GM12878 (cell line): ENCODE measurements around the gene NFYA. TPM values are rescaled to one million over a fixed set of nuclear protein-coding genes. Genes with fewer than 3 reads are reported as not detected.

Source experiments
- ATAC-seq: fragments of 200-7000 bp; cut with Tn5 transposase; 3 replicates; pipeline ENCODE4 v1.9.1; 2020; ENCODE audit warnings: mild to moderate bottlenecking, moderate library complexity
- BruUV-seq: library from RNA; stranded (reverse); fragments of 400-500 nt; replicated peaks from 2 replicates; lab custom pipeline; 2021; lab: Mats Ljungman, UMichigan
- CTCF ChIA-PET: fragments of 300-600 bp; sonication (Branson Sonifier 250); formaldehyde crosslinking; extraction: SDS; loops from one replicate; lab custom pipeline; 2021; ENCODE audit warnings: inconsistent platforms; lab: Yijun Ruan, JAX
- POLR2A ChIA-PET: fragments of 350-600 bp; formaldehyde crosslinking; extraction: SDS; loops from one replicate; lab custom pipeline; 2021; ENCODE audit warnings: inconsistent platforms; lab: Charles Lee
- RAD21 ChIA-PET: fragments of 300-600 bp; sonication (Branson Sonifier 250); formaldehyde crosslinking; loops from one replicate; lab custom pipeline; 2023; ENCODE audit warnings: antibody characterized with exemption; ENCODE audit not compliant: unreplicated experiment; lab: Charles Lee
- SMC1A ChIA-PET: fragments of 300-600 bp; sonication (Branson Sonifier 250); formaldehyde crosslinking; loops from one replicate; lab custom pipeline; 2023; ENCODE audit not compliant: unreplicated experiment, uncharacterized antibody; lab: Charles Lee
- DNase-seq: peaks from one replicate; pipeline ENCODE4 v3.0.0-alpha.2; 2011; ENCODE audit warnings: low read depth, low spot score
- FAIRE-seq: peaks from 3 replicates; lab custom pipeline; 2011; peaks lifted over from hg19 to GRCh38; lab: Jason Lieb, UNC
- H2AFZ ChIP-seq: 2 replicates; pipeline ENCODE4 v1.6.0; 2011; ENCODE audit warnings: low read depth, low read length, control low read depth; ENCODE audit not compliant: control insufficient read depth
- H3K27ac ChIP-seq: 2 replicates; pipeline ENCODE4 v1.5.1; 2011; ENCODE audit warnings: control low read depth; ENCODE audit not compliant: control insufficient read depth, insufficient read depth
- H3K27me3 ChIP-seq, 2 experiments: replicated peaks in 1 of 2; 2 replicates each; pipeline versions ENCODE4 v1.6.0 to v1.6.1; 2011; ENCODE audit warnings: low read length in 1 of 2; ENCODE audit not compliant: control insufficient read depth in 2 of 2, insufficient read depth in 2 of 2
- H3K36me3 ChIP-seq, 2 experiments: 2 replicates each; pipeline ENCODE4 v1.5.1; 2011; ENCODE audit warnings: low read length in 1 of 2; ENCODE audit not compliant: control insufficient read depth in 2 of 2, insufficient read depth in 2 of 2
- H3K4me1 ChIP-seq: 2 replicates; pipeline ENCODE4 v1.6.1; 2011; ENCODE audit warnings: mild to moderate bottlenecking, low read length, moderate library complexity, mixed read lengths; ENCODE audit not compliant: control insufficient read depth, insufficient read depth
- H3K4me2 ChIP-seq: 2 replicates; pipeline ENCODE4 v1.6.0; 2011; ENCODE audit warnings: control low read depth; ENCODE audit not compliant: control insufficient read depth, insufficient read depth
- H3K4me3 ChIP-seq: fragments of 200-600 bp; sonication (generic); 2 replicates; pipeline ENCODE4 v1.5.1; 2016
- H3K79me2 ChIP-seq: 2 replicates; pipeline ENCODE4 v1.6.0; 2011; ENCODE audit warnings: low read length; ENCODE audit not compliant: control insufficient read depth, insufficient read depth
- H3K9ac ChIP-seq: 2 replicates; pipeline ENCODE4 v1.8.0; 2011; ENCODE audit warnings: low read length, control low read depth, mixed read lengths; ENCODE audit not compliant: control insufficient read depth, insufficient read depth
- H3K9me3 ChIP-seq: replicated peaks from 3 replicates; pipeline ENCODE4 v1.5.1; 2011; ENCODE audit warnings: mild to moderate bottlenecking, low read length; ENCODE audit not compliant: control insufficient read depth, insufficient read depth
- H4K20me1 ChIP-seq: 2 replicates; pipeline ENCODE4 v1.6.0; 2011; ENCODE audit not compliant: control insufficient read depth, insufficient read depth
- CBX3 ChIP-seq: fragments of 200-600 bp; sonication (generic); IDR thresholded peaks from 2 replicates; pipeline ENCODE4 v1.6.1; 2016; ENCODE audit warnings: low read depth, borderline replicate concordance
- CREB1 ChIP-seq: IDR thresholded peaks from 2 replicates; pipeline ENCODE4 v1.6.1; 2012; ENCODE audit warnings: low read depth, mild to moderate bottlenecking, inconsistent platforms
- CUX1 ChIP-seq: IDR thresholded peaks from 2 replicates; pipeline ENCODE4 v1.6.1; 2012; ENCODE audit warnings: improper control_type of control experiment, low read depth, low read length; ENCODE audit not compliant: insufficient replicate concordance
- KAT2A ChIP-seq: conservative IDR thresholded peaks from 2 replicates; pipeline ENCODE4 v1.6.1; 2011; ENCODE audit warnings: low read depth, low read length; ENCODE audit not compliant: control insufficient read depth
- MTA3 ChIP-seq: IDR thresholded peaks from 2 replicates; pipeline ENCODE4 v1.6.1; 2012; ENCODE audit warnings: low read length, inconsistent platforms, borderline replicate concordance
- NFYA ChIP-seq: IDR thresholded peaks from 2 replicates; pipeline ENCODE4 v1.6.1; 2011; ENCODE audit warnings: low read depth, mild to moderate bottlenecking, low read length, improper control_type of control experiment, borderline replicate concordance
- NKRF ChIP-seq: fragments of 450-650 bp; conservative IDR thresholded peaks from 2 replicates; pipeline ENCODE4 v1.6.1; 2017; ENCODE audit warnings: mild to moderate bottlenecking, moderate library complexity
- POLR2AphosphoS5 ChIP-seq: IDR thresholded peaks from 2 replicates; pipeline ENCODE4 v1.6.1; 2011; ENCODE audit warnings: mild to moderate bottlenecking, low read length, inconsistent platforms
- SPI1 ChIP-seq: IDR thresholded peaks from 2 replicates; pipeline ENCODE4 v1.6.1; 2011; ENCODE audit warnings: low read depth, mild to moderate bottlenecking, low read length, moderate library complexity, borderline replicate concordance; ENCODE audit not compliant: insufficient read depth
- SRF ChIP-seq, 2 experiments: IDR thresholded peaks; 2 replicates each; pipeline ENCODE4 v1.6.1; 2011; ENCODE audit warnings: low read depth in 2 of 2, low read length in 2 of 2, mild to moderate bottlenecking in 1 of 2, moderate library complexity in 1 of 2
- STAT1 ChIP-seq: fragments of 450-650 bp; conservative IDR thresholded peaks from 2 replicates; pipeline ENCODE4 v1.6.1; 2014; ENCODE audit warnings: antibody characterized with exemption, mild to moderate bottlenecking
- SUPT20H ChIP-seq: IDR thresholded peaks from 2 replicates; pipeline ENCODE4 v1.6.1; 2011; ENCODE audit warnings: low read depth, mild to moderate bottlenecking, low read length, moderate library complexity, borderline replicate concordance; ENCODE audit not compliant: control insufficient read depth
- ZBTB11 ChIP-seq: fragments of 450-650 bp; formaldehyde crosslinking; IDR thresholded peaks from 2 replicates; pipeline ENCODE4 v1.5.0; 2022; ENCODE audit warnings: mild to moderate bottlenecking, missing genetic modification characterization
- ZNF622 ChIP-seq: fragments of 450-650 bp; IDR thresholded peaks from 2 replicates; pipeline ENCODE4 v1.6.1; 2017; ENCODE audit warnings: mild to moderate bottlenecking, inconsistent platforms
- WGBS: methylation state at CpG from one replicate; pipeline ENCODE4 v1.1.6; 2016; ENCODE audit warnings: low lambda C conversion rate; ENCODE audit not compliant: insufficient replicate concordance, insufficient coverage; ENCODE audit errors: missing lambda C conversion rate; 5-methylcytosine and 5-hydroxymethylcytosine counted together
- in situ Hi-C: fragments of 300-500 bp; cut with MboI; formaldehyde crosslinking; loops from 9 replicates; pipeline ENCODE4 v1.14.3; 2018; ENCODE audit warnings: mixed read lengths
- intact Hi-C: fragments of 100-400 bp; cut with micrococcal nuclease; formaldehyde crosslinking; loops from one replicate; pipeline ENCODE4 v1.14.2; 2022; ENCODE audit not compliant: unreplicated experiment
- polyA plus RNA-seq, 11 experiments: library from polyadenylated mRNA; depleted of rRNA in 4 of 11; unstranded in 6 of 11; stranded (reverse) in 5 of 11; fragments of >200 nt; fragmentation: Nextera tagmentation in 4 of 11; fragmentation: Illumina TruSeq in 1 of 11; extraction: Ambion mirVana in 4 of 11; extraction: Trizol in 1 of 11; gene quantifications; 1 replicate in 1 of 11; 2 replicates in 10 of 11; pipeline versions ENCODE4 v1.2.1 to v1.2.3, GENCODE V29; 2011 to 2016; ENCODE audit warnings: inconsistent platforms in 2 of 11, missing spikeins in 2 of 11, low read depth in 1 of 11
- total RNA-seq, 4 experiments: library from RNA; depleted of rRNA in 3 of 4; stranded (reverse); fragments of >200 nt in 3 of 4; fragmentation: Illumina TruSeq in 1 of 4; extraction: Trizol in 1 of 4; gene quantifications; 2 replicates each; pipeline versions ENCODE4 v1.2.1 to v1.2.3, GENCODE V29; 2013 to 2021

NFYA gene
- total and polyA plus RNA-seq, 10 of the 15 experiments (the other 5 are each of a cell fraction or from before 2014, with no cell fraction given) = 6.4 to 36.5 (median 19.1) TPM

- Histone ChIP-seq H2AFZ (no peak overlapping the region), H3K27me3 (no peaks in the 10 kb centered on the region), H3K9me3 (no peaks in the 10 kb centered on the region), H3K9ac (no peak overlapping the region), H3K79me2 (no peaks in the 10 kb centered on the region), H4K20me1 (no peaks in the 10 kb centered on the region), H3K4me1 (no peaks in the 10 kb centered on the region), H3K4me2 (no peak overlapping the region), H3K27ac (no peak overlapping the region), H3K4me3 (no peak overlapping the region), H3K36me3 (no peaks in the 10 kb centered on the region)
- TF ChIP-seq CREB1 = no peak
- no peak for TF ChIP-seq STAT1
- TF ChIP-seq NFYA = no peak
- TF ChIP-seq CUX1 = no peak
- no peak for TF ChIP-seq SRF (IDR thresholded peaks at IDR 0.05; ENCODE audit: low read depth in 2 of 2, low read length in 2 of 2)
- no peak for TF ChIP-seq SPI1
- TF ChIP-seq ZBTB11 (CRISPR knock-in tag) = no peak
- TF ChIP-seq KAT2A = no peak
- TF ChIP-seq CBX3 = no peak
- no peak for TF ChIP-seq SUPT20H
- TF ChIP-seq POLR2AphosphoS5 = no peak
- TF ChIP-seq ZNF622 = no peak
- no peak for TF ChIP-seq NKRF
- TF ChIP-seq MTA3 = no peak
- SMC1A ChIA-PET = interaction anchor here (0.5 to 1.3 kb wide), 3 partner anchors 11 to 13 kb away, joined by 3 read pairs; no protein-coding TSS in a partner anchor
- DNase-seq (no peak), ATAC-seq (no peak), FAIRE-seq (no peak)
- POLR2A ChIA-PET = no interaction called here
- 48% methylated on average over 3 of the region's 3 CpGs for WGBS
- RAD21 ChIA-PET = interaction anchor here (0.8 kb wide), 1 partner anchor 15 kb away, joined by 3 read pairs; no protein-coding TSS in a partner anchor
- intact Hi-C loops (no loop called here), in situ Hi-C loops (no loop called here)
- CTCF ChIA-PET = interaction anchor here (0.5 to 1.5 kb wide), 5 partner anchors 9 to 57 kb away, joined by 3 to 6 read pairs (median 3); no protein-coding TSS in a partner anchor
- no TSS peak for BruUV-seq
Observed at GRCh38 chr6:41125282-41125681, 52.5 kb downstream of the NFYA start.
